WTC11 (cell line): Measurements from ENCODE around the gene FRAT2. TPM values are rescaled to one million over a fixed set of nuclear protein-coding genes. Genes with fewer than 3 reads are reported as not detected.

Experiments
- ATAC-seq: fragments of 200-7000 bp; cut with Tn5 transposase; 2 replicates; pipeline ENCODE4 v1.10.0; 2021; ENCODE audit warnings: mild to moderate bottlenecking, moderate library complexity
- CTCF ChIA-PET: fragments of 300-600 bp; sonication (Branson Sonifier 250); formaldehyde crosslinking; loops from one replicate; lab custom pipeline; 2021; ENCODE audit warnings: antibody characterized with exemption; lab: Charles Lee
- POLR2A ChIA-PET: fragments of 350-600 bp; sonication (Branson Sonifier 250); formaldehyde crosslinking; loops from one replicate; lab custom pipeline; 2021; ENCODE audit warnings: antibody characterized with exemption; lab: Charles Lee
- DNase-seq: peaks from one replicate; pipeline ENCODE4 v3.0.0; 2021; ENCODE audit warnings: low spot score
- H3K27ac Mint-ChIP-seq: 2 replicates; pipeline ENCODE4 v1.8.0; 2021; ENCODE audit warnings: mixed read lengths
- H3K27me3 Mint-ChIP-seq: 2 replicates; pipeline ENCODE4 v1.8.0; 2021; ENCODE audit warnings: low read depth, mild to moderate bottlenecking, moderate library complexity, mixed read lengths
- H3K36me3 Mint-ChIP-seq: 2 replicates; pipeline ENCODE4 v1.8.0; 2021; ENCODE audit warnings: mixed read lengths
- H3K4me1 Mint-ChIP-seq: 2 replicates; pipeline ENCODE4 v1.8.0; 2022; ENCODE audit warnings: mixed read lengths
- H3K4me3 Mint-ChIP-seq: 2 replicates; pipeline ENCODE4 v1.8.0; 2021; ENCODE audit warnings: mild to moderate bottlenecking, moderate library complexity, mixed read lengths
- H3K9me3 Mint-ChIP-seq: 2 replicates; pipeline ENCODE4 v1.8.0; 2021; ENCODE audit warnings: mixed read lengths
- ATF6 ChIP-seq: sonication (generic); formaldehyde crosslinking; IDR thresholded peaks from 2 replicates; pipeline ENCODE4 v1.8.1; 2023; ENCODE audit warnings: mild to moderate bottlenecking, missing genetic modification reagents
- CREM ChIP-seq: sonication (generic); formaldehyde crosslinking; IDR thresholded peaks from 2 replicates; pipeline ENCODE4 v1.8.1; 2022; ENCODE audit warnings: mild to moderate bottlenecking, missing genetic modification reagents, moderate library complexity
- ELF4 ChIP-seq: sonication (generic); formaldehyde crosslinking; IDR thresholded peaks from 2 replicates; pipeline ENCODE4 v1.8.1; 2022; ENCODE audit warnings: low read depth, mild to moderate bottlenecking, moderate library complexity, missing genetic modification reagents
- EMX1 ChIP-seq: fragments of 250-450 bp; sonication (Bioruptor Pico); IDR thresholded peaks from 2 replicates; pipeline ENCODE4 v1.8.0; 2021; ENCODE audit warnings: mild to moderate bottlenecking
- ETV6 ChIP-seq: sonication (generic); formaldehyde crosslinking; IDR thresholded peaks from 2 replicates; pipeline ENCODE4 v1.8.1; 2022; ENCODE audit warnings: mild to moderate bottlenecking, missing genetic modification reagents
- GABPB1 ChIP-seq: sonication (generic); formaldehyde crosslinking; IDR thresholded peaks from 2 replicates; pipeline ENCODE4 v1.8.1; 2023; ENCODE audit warnings: mild to moderate bottlenecking, missing genetic modification reagents
- IRF2 ChIP-seq: sonication (generic); formaldehyde crosslinking; IDR thresholded peaks from 2 replicates; pipeline ENCODE4 v1.8.0; 2022; ENCODE audit warnings: low read depth, missing genetic modification reagents, borderline replicate concordance
- JUN ChIP-seq: sonication (generic); formaldehyde crosslinking; IDR thresholded peaks from 2 replicates; pipeline ENCODE4 v1.8.0; 2023; ENCODE audit warnings: mild to moderate bottlenecking, missing genetic modification reagents
- NFATC4 ChIP-seq: fragments of 250-450 bp; sonication (Bioruptor Pico); IDR thresholded peaks from 2 replicates; pipeline ENCODE4 v1.9.0; 2021; ENCODE audit warnings: mild to moderate bottlenecking
- NFE2L1 ChIP-seq: sonication (generic); formaldehyde crosslinking; IDR thresholded peaks from 2 replicates; pipeline ENCODE4 v1.8.1; 2023; ENCODE audit warnings: missing genetic modification reagents
- NFYB ChIP-seq: sonication (generic); formaldehyde crosslinking; conservative IDR thresholded peaks from 2 replicates; pipeline ENCODE4 v1.8.0; 2022; ENCODE audit warnings: low read depth, missing genetic modification reagents
- PREB ChIP-seq: sonication (generic); formaldehyde crosslinking; IDR thresholded peaks from 2 replicates; pipeline ENCODE4 v1.8.1; 2022; ENCODE audit warnings: mild to moderate bottlenecking, missing genetic modification reagents, moderate library complexity, borderline replicate concordance
- SMAD3 ChIP-seq: sonication (generic); formaldehyde crosslinking; IDR thresholded peaks from 2 replicates; pipeline ENCODE4 v1.8.0; 2022; ENCODE audit warnings: missing genetic modification reagents, mild to moderate bottlenecking, borderline replicate concordance
- SOX15 ChIP-seq: fragments of 250-450 bp; sonication (Bioruptor Pico); IDR thresholded peaks from 2 replicates; pipeline ENCODE4 v1.9.0; 2021; ENCODE audit warnings: mild to moderate bottlenecking
- TCF7 ChIP-seq: sonication (generic); formaldehyde crosslinking; IDR thresholded peaks from 2 replicates; pipeline ENCODE4 v1.8.0; 2022; ENCODE audit warnings: mild to moderate bottlenecking, low read depth, missing genetic modification reagents, moderate library complexity
- TEAD4 ChIP-seq: sonication (generic); formaldehyde crosslinking; IDR thresholded peaks from 2 replicates; pipeline ENCODE4 v1.8.0; 2022; ENCODE audit warnings: mild to moderate bottlenecking, missing genetic modification reagents
- TP53 ChIP-seq: sonication (generic); formaldehyde crosslinking; IDR thresholded peaks from 2 replicates; pipeline ENCODE4 v1.8.1; 2023; ENCODE audit warnings: mild to moderate bottlenecking, missing genetic modification reagents
- ZMAT4 ChIP-seq: fragments of 250-450 bp; sonication (Bioruptor Pico); IDR thresholded peaks from 2 replicates; pipeline ENCODE4 v1.9.0; 2021; ENCODE audit warnings: mild to moderate bottlenecking
- ZNF232 ChIP-seq: sonication (generic); formaldehyde crosslinking; IDR thresholded peaks from 2 replicates; pipeline ENCODE4 v1.8.0; 2022; ENCODE audit warnings: mild to moderate bottlenecking, missing genetic modification reagents
- ZNF416 ChIP-seq: fragments of 250-450 bp; sonication (Bioruptor Pico); IDR thresholded peaks from 2 replicates; pipeline ENCODE4 v1.9.0; 2021; ENCODE audit warnings: mild to moderate bottlenecking, inconsistent platforms
- total RNA-seq: library from RNA; stranded (reverse); gene quantifications from 3 replicates; pipeline ENCODE4 v1.2.3, GENCODE V29; 2021
- TF ChIP-seq, protein P1 (sequence below): fragments of 250-450 bp; sonication (Bioruptor Pico); IDR thresholded peaks from 2 replicates; pipeline ENCODE4 v2.1.2; 2022; ENCODE audit warnings: mild to moderate bottlenecking, moderate library complexity

The FRAT2 gene
- total RNA-seq, 1 experiment from 2014 or later = 48.2 TPM

GRCh38 chr10:97329766-97330165 is 4.8 kb downstream of the FRAT2 start:
- H3K27me3 Mint-ChIP-seq = no peaks in the 10 kb centered on the region
- peaks cover 10% of the 10 kb centered on the region for H3K36me3 Mint-ChIP-seq
- ATAC-seq = no peak
- TF ChIP-seq ZMAT4 (CRISPR knock-in tag) = no peak
- no peak for TF ChIP-seq ATF6 (CRISPR knock-in tag)
- no peak for TF ChIP-seq IRF2 (CRISPR knock-in tag)
- TF ChIP-seq TCF7 (CRISPR knock-in tag) = no peak
- TF ChIP-seq SMAD3 = no peak
- no peak for TF ChIP-seq TP53
- no peak for TF ChIP-seq PREB (CRISPR knock-in tag)
- no peak for TF ChIP-seq CREM
- no peak for TF ChIP-seq ZNF232 (CRISPR knock-in tag)
- TF ChIP-seq NFATC4 = no peak
- no peak for TF ChIP-seq ETV6
- TF ChIP-seq NFE2L1 (CRISPR knock-in tag) = no peak
- no peak for TF ChIP-seq TEAD4
- no peak for TF ChIP-seq NFYB (CRISPR knock-in tag)
- no peak for TF ChIP-seq EMX1
- TF ChIP-seq, protein P1, sequence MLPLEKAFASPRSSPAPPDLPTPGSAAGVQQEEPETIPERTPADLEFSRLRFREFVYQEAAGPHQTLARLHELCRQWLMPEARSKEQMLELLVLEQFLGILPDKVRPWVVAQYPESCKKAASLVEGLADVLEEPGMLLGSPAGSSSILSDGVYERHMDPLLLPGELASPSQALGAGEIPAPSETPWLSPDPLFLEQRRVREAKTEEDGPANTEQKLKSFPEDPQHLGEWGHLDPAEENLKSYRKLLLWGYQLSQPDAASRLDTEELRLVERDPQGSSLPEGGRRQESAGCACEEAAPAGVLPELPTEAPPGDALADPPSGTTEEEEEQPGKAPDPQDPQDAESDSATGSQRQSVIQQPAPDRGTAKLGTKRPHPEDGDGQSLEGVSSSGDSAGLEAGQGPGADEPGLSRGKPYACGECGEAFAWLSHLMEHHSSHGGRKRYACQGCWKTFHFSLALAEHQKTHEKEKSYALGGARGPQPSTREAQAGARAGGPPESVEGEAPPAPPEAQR (CRISPR knock-in tag) = no peak
- TF ChIP-seq ZNF416 = no peak
- no peak for TF ChIP-seq SOX15
- no peak for TF ChIP-seq JUN (CRISPR knock-in tag)
- TF ChIP-seq, all 79 proteins: peak for 0
- ChIA-PET CTCF (interaction anchor here (3.9 kb wide), 1 partner anchor 10 kb away, joined by 12 read pairs; the partner anchor contains the start of gene FRAT1), POLR2A (interaction anchor here (5.9 kb wide), 1 partner anchor 10 kb away, joined by 46 read pairs; the partner anchor contains the start of gene FRAT1)
- no peak for DNase-seq
- no peaks in the 10 kb centered on the region for H3K9me3 Mint-ChIP-seq
- H3K4me1 Mint-ChIP-seq = peaks cover 54% of the 10 kb centered on the region
- H3K27ac Mint-ChIP-seq = peak overlapping the region; percentile 35; the same call in 1 of the 2 replicates
- H3K4me3 Mint-ChIP-seq = no peak overlapping the region

DNA sequence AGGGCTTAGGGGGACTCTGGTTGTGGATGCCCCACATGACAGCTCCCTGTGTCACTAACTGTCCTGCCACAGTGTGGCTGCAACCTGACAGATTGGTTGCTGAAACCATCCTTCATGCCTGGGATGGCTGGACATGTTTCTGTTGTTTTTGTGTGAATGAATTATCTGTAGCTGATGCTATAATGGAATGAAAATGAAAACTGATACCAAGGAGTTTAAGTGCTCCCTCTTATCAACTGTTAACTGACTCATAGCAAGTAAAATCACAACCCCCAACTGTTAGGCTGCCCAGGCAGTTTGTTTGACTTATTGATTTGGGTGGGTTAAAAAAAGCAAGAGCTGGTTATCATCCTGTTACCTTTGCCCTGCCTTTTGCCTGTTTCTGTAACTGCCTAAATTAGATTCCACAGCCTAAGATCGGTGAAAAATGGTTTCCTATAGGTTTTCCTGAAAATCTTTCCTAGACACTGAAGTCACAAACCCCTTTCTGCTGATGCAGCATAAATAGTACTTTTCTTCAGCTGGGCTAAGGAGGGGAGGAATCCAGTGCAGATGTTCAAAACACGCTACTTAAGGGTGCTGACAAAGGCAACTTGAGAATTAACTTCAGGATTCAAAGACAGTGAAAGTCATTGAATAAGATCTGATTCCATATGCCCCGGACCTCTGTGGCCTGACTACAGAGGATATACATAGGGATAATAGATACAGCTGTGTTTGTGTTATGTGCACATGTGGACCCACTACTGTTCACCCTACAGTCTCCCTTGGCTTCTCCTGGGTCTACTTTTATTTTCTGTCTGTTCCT is 5.7 kb downstream of the FRAT2 start:
- POLR2A ChIA-PET = interaction anchor here (0.7 to 5.9 kb wide), 2 partner anchors 9 to 10 kb away, joined by 3 to 46 read pairs; partner anchors contain the start of gene FRAT1
- no peak for DNase-seq

More for the DNA sequence above, 5.7 kb downstream of the FRAT2 start:
- Mint-ChIP-seq H3K27ac (peak overlapping the region; percentile 51; the same call in 1 of the 2 replicates), H3K36me3 (peaks cover 10% of the 10 kb centered on the region), H3K9me3 (no peaks in the 10 kb centered on the region), H3K27me3 (no peaks in the 10 kb centered on the region), H3K4me3 (no peak overlapping the region), H3K4me1 (peaks cover 54% of the 10 kb centered on the region)
- CTCF ChIA-PET = interaction anchor here (3.9 kb wide), 1 partner anchor 9 kb away, joined by 12 read pairs; the partner anchor contains the start of gene FRAT1
- ATAC-seq = no peak
- peak; percentile 70; the same call in 1 of the 2 replicates for TF ChIP-seq GABPB1 (CRISPR knock-in tag)
- TF ChIP-seq ELF4 (CRISPR knock-in tag) = no peak
